Ascending aorta (tissue), 2 donors: ENCODE results near the gene MSI2. TPM values are rescaled to one million over a fixed set of nuclear protein-coding genes. Genes with fewer than 3 reads are reported as not detected.
A peak's percentile ranks its signal among the peaks of the same experiment; 100 is the strongest.

Experiments
- DNase-seq, 2 donors: peaks; one replicate each; pipeline ENCODE4 v3.0.0-alpha.2; 2019; ENCODE audit warnings: low spot score in 2 of 2
- H3K27ac ChIP-seq, 2 donors: fragments of 200-600 bp; sonication (generic); one replicate each; pipeline ENCODE4 v1.5.1; 2016 to 2017; ENCODE audit warnings: mild to moderate bottlenecking in 1 of 2
- H3K27me3 ChIP-seq: fragments of 200-600 bp; sonication (generic); one replicate; pipeline ENCODE4 v1.5.1; 2017
- H3K36me3 ChIP-seq, 2 donors: fragments of 200-600 bp; sonication (generic); one replicate each; pipeline ENCODE4 v1.5.1; 2016
- H3K4me1 ChIP-seq, 2 donors: fragments of 200-600 bp; sonication (generic); one replicate each; pipeline ENCODE4 v1.5.1; 2016 to 2017; ENCODE audit warnings: mild to moderate bottlenecking in 1 of 2
- H3K4me3 ChIP-seq, 2 donors: fragments of 200-600 bp; sonication (generic); one replicate each; pipeline ENCODE4 v1.5.1; 2016 to 2017; ENCODE audit warnings: mild to moderate bottlenecking in 1 of 2
- H3K9me3 ChIP-seq, 2 donors: fragments of 200-600 bp; sonication (generic); one replicate each; pipeline ENCODE4 v1.5.1; 2016
- intact Hi-C: fragments of 100-400 bp; cut with DNase I; formaldehyde crosslinking; loops from one replicate; pipeline ENCODE4 v1.15.1; 2023
- total RNA-seq: library from RNA; depleted of rRNA; stranded (reverse); fragments of >200 nt; gene quantifications from one replicate; pipeline ENCODE4 v1.1.0, GENCODE V29; 2016
- TF ChIP-seq, protein P1 (sequence below), 3 experiments: fragments of 200-600 bp in 2 of 3; fragments of 450-650 bp in 1 of 3; sonication (generic) in 2 of 3; IDR thresholded peaks; one replicate each; pipeline ENCODE4 v1.5.1; 2016 to 2019; ENCODE audit warnings: antibody characterized with exemption in 3 of 3, mild to moderate bottlenecking in 1 of 3, moderate library complexity in 1 of 3

Gene MSI2
- total RNA-seq, 1 donor from 2014 or later, result 11.7 TPM

- Histone ChIP-seq H3K4me3 (peak overlapping the region in 1 of 2 donors; percentile 18), H3K36me3 (no peaks in the 10 kb centered on the region), H3K9me3 (no peaks in the 10 kb centered on the region), H3K4me1 (peaks cover 0 to 16% of the 10 kb centered on the region in 2 donors), H3K27ac (no peak overlapping the region), H3K27me3 (no peaks in the 10 kb centered on the region)
- TF ChIP-seq, protein P1, sequence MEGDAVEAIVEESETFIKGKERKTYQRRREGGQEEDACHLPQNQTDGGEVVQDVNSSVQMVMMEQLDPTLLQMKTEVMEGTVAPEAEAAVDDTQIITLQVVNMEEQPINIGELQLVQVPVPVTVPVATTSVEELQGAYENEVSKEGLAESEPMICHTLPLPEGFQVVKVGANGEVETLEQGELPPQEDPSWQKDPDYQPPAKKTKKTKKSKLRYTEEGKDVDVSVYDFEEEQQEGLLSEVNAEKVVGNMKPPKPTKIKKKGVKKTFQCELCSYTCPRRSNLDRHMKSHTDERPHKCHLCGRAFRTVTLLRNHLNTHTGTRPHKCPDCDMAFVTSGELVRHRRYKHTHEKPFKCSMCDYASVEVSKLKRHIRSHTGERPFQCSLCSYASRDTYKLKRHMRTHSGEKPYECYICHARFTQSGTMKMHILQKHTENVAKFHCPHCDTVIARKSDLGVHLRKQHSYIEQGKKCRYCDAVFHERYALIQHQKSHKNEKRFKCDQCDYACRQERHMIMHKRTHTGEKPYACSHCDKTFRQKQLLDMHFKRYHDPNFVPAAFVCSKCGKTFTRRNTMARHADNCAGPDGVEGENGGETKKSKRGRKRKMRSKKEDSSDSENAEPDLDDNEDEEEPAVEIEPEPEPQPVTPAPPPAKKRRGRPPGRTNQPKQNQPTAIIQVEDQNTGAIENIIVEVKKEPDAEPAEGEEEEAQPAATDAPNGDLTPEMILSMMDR (IDR thresholded peaks at IDR 0.05), result no peak
- no peak for DNase-seq
- intact Hi-C loops, result no loop called here
These were observed 110.4 kb downstream of the MSI2 start for GRCh38 chr17:57366558-57367351.

DNA sequence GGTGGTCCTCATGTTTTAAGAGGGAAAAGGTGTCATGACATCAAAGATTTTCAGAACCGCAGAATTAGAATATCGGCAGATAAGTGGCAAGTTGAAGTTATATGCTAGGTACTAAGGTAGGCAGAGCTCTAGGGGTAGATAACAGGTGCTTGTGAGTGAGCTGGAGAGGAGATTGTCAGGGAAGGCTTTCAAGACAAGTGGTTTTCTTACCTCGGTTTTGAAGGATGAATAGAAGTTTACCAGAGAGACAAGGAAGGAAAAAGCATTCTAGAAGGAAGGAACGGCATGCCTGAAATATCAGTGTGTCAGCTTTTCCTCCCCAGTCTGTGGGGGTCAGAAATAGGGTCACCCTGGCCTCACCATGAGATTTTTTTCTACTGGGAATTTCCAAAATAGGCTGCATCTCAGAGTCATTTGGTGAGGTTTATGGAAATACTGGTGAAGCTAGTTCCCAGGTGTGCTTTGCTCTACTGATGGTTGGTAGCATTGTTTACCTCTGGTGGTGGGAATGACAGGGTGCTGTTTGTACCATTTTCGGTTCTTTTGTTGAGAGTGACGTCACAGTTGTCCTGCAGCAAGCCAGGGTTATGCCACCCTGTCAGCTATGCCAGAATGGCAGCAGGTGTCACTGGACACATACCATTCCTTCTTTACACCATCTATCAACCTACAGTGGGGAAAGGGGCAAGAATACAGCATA is 112.5 kb downstream of the MSI2 start:
- intact Hi-C loops, result no loop called here
- Histone ChIP-seq H3K9me3 (no peaks in the 10 kb centered on the region), H3K4me3 (no peak overlapping the region), H3K36me3 (no peaks in the 10 kb centered on the region), H3K4me1 (peaks cover 0 to 16% of the 10 kb centered on the region in 2 donors), H3K27ac (no peak overlapping the region), H3K27me3 (no peaks in the 10 kb centered on the region)
- no peak for DNase-seq
- TF ChIP-seq, protein P1 (IDR thresholded peaks at IDR 0.05), result no peak

GRCh38 chr17:57369509-57369945 is 113.2 kb downstream of the MSI2 start:
- DNase-seq, result no peak
- H3K27me3 ChIP-seq, result no peaks in the 10 kb centered on the region

DNA sequence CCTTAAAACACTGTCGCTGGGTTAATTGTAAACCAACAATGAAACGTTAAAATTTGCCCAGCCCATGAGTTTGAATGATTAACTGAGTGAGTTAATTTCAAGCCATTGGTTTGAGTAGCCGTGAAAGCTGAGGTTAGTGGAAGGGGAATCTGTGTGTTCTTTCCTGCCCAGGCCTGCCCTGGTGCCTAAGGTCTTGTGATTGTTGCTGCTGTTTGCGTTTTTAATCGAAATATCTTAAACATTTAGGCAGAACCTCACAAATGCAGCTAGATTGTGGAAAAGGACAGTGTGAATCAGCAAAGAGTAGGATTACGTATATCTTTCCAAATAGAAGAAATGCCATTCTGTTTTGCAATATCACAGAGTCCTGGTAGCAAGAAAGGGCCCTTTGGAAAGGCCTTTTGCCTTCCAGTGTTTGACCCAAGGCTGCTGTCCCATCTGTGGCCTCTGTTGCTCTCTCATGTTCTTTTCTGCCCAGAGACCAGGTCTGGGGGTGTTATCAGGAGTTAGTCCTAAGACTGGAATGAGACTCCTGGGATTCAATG is 113.8 kb downstream of the MSI2 start:
- Histone ChIP-seq H3K27me3 (no peaks in the 10 kb centered on the region), H3K27ac (no peak overlapping the region), H3K4me1 (peaks cover 0 to 14% of the 10 kb centered on the region in 2 donors), H3K9me3 (no peaks in the 10 kb centered on the region), H3K4me3 (no peak overlapping the region), H3K36me3 (no peaks in the 10 kb centered on the region)
- DNase-seq, result no peak
- intact Hi-C loops, result no loop called here
- TF ChIP-seq, protein P1 (IDR thresholded peaks at IDR 0.05), result no peak

More at GRCh38 chr17:57369509-57369945, 113.2 kb downstream of the MSI2 start:
- peaks cover 0 to 15% of the 10 kb centered on the region in 2 donors for H3K4me1 ChIP-seq
- no peak overlapping the region for H3K4me3 ChIP-seq
- H3K36me3 ChIP-seq, result no peaks in the 10 kb centered on the region
- H3K9me3 ChIP-seq, result no peaks in the 10 kb centered on the region
- TF ChIP-seq, protein P1 (IDR thresholded peaks at IDR 0.05), result no peak
- intact Hi-C loops, result no loop called here
- no peak overlapping the region for H3K27ac ChIP-seq

- intact Hi-C loops, result no loop called here
- no peaks in the 10 kb centered on the region for H3K36me3 ChIP-seq
- DNase-seq, result no peak
- TF ChIP-seq, protein P1 (IDR thresholded peaks at IDR 0.05), result no peak
- H3K9me3 ChIP-seq, result no peaks in the 10 kb centered on the region
- H3K27me3 ChIP-seq, result no peaks in the 10 kb centered on the region
- H3K4me1 ChIP-seq, result peaks cover 0 to 14% of the 10 kb centered on the region in 2 donors
- no peak overlapping the region for H3K4me3 ChIP-seq
- H3K27ac ChIP-seq, result no peak overlapping the region
These were observed 114.3 kb downstream of the MSI2 start for GRCh38 chr17:57370619-57371018.
